ENCODE results near the gene LYPD6B. TPM values are rescaled to one million over a fixed set of nuclear protein-coding genes. Genes with fewer than 3 reads are reported as not detected.

Gene LYPD6B
- total and polyA plus RNA-seq, 2 experiments from 2014 or later, result 1.7 to 3.6 TPM

DNA sequence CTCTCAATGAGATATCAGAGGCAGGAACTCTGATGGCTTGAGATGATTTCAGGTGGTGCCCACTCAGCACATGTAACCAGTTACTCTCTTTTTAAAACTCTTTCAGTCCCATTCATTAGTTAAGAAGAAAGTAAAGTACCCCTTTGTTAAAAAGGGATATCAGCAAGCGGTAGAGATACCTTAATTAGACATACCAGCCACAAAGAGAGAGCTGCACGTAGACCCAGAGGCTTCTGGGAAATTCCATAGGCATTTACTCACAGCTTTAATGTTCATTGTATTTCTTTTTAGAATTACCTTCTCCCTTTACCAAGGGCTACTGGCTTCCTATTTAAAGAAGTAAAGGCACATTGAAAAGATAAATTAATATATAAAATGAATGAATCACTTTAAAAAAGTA, 63.3 kb downstream of the LYPD6B start (continued):
- TF ChIP-seq, protein P1, sequence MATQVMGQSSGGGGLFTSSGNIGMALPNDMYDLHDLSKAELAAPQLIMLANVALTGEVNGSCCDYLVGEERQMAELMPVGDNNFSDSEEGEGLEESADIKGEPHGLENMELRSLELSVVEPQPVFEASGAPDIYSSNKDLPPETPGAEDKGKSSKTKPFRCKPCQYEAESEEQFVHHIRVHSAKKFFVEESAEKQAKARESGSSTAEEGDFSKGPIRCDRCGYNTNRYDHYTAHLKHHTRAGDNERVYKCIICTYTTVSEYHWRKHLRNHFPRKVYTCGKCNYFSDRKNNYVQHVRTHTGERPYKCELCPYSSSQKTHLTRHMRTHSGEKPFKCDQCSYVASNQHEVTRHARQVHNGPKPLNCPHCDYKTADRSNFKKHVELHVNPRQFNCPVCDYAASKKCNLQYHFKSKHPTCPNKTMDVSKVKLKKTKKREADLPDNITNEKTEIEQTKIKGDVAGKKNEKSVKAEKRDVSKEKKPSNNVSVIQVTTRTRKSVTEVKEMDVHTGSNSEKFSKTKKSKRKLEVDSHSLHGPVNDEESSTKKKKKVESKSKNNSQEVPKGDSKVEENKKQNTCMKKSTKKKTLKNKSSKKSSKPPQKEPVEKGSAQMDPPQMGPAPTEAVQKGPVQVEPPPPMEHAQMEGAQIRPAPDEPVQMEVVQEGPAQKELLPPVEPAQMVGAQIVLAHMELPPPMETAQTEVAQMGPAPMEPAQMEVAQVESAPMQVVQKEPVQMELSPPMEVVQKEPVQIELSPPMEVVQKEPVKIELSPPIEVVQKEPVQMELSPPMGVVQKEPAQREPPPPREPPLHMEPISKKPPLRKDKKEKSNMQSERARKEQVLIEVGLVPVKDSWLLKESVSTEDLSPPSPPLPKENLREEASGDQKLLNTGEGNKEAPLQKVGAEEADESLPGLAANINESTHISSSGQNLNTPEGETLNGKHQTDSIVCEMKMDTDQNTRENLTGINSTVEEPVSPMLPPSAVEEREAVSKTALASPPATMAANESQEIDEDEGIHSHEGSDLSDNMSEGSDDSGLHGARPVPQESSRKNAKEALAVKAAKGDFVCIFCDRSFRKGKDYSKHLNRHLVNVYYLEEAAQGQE (IDR thresholded peaks at IDR 0.05; ENCODE audit: unreplicated experiment), result no peak

DNA sequence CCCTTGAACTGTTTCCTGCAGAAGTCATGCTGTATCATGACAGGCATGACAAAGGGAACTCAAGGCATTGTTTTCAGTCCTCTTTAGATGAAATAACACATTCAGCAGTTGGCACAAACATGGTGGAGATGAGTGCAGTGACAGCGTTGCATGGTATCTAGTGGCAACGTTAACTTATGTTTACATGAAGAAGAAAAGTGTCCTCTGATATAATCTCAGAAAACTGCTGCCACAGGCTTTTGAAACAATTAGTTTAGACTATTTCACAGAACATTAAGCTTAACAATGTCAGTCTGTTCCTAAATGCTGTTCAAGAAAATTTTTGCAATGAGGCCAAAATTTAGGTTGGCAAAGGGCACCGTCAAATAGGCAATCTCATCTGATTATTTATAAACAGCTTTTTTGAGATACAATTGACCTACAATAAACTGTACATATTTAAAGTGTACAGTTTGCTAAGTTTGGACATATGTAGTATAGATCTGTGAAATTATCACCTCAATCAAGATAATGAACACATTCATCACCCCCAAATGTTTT, 64.7 kb downstream of the LYPD6B start:
- Histone ChIP-seq H3F3A (replicated peaks; ENCODE audit: low read depth) (no peaks in the 10 kb centered on the region), H3K36me3 (ENCODE audit: insufficient read depth) (no peaks in the 10 kb centered on the region), H3K79me2 (replicated peaks; ENCODE audit: insufficient read depth) (no peaks in the 10 kb centered on the region), H3K4me2 (no peak overlapping the region), H3K9me2 (ENCODE audit: insufficient read depth) (no peaks in the 10 kb centered on the region), H4K20me1 (replicated peaks; ENCODE audit: insufficient read depth) (no peaks in the 10 kb centered on the region), H3K4me3 (no peak overlapping the region), H3K27ac (ENCODE audit: low read depth) (no peak overlapping the region), H3K4me1 (ENCODE audit: insufficient read depth) (no peaks in the 10 kb centered on the region), H3K27me3 (ENCODE audit: insufficient read depth) (no peaks in the 10 kb centered on the region), H2AFZ (no peak overlapping the region)
- Mint-ChIP-seq H3K36me3 (ENCODE audit: low read depth) (no peaks in the 10 kb centered on the region), H3K27ac (no peak overlapping the region), H3K9me3 (peaks cover 2% of the 10 kb centered on the region; the same call in 1 of the 3 replicates), H3K4me3 (no peak overlapping the region), H3K27me3 (ENCODE audit: insufficient read depth, low read depth, poor library complexity) (no peaks in the 10 kb centered on the region), H3K4me1 (no peaks in the 10 kb centered on the region)
- DNase-seq (ENCODE audit: low spot score) (no peak), ATAC-seq (no peak)
- TF ChIP-seq ZNF114 (CRISPR knock-in tag; IDR thresholded peaks at IDR 0.05) (no peak), ZNF331 (CRISPR knock-in tag; IDR thresholded peaks at IDR 0.05; ENCODE audit: low read depth) (no peak), NANOG (IDR thresholded peaks at IDR 0.05; ENCODE audit: borderline replicate concordance) (no peak)
- TF ChIP-seq, protein P2, sequence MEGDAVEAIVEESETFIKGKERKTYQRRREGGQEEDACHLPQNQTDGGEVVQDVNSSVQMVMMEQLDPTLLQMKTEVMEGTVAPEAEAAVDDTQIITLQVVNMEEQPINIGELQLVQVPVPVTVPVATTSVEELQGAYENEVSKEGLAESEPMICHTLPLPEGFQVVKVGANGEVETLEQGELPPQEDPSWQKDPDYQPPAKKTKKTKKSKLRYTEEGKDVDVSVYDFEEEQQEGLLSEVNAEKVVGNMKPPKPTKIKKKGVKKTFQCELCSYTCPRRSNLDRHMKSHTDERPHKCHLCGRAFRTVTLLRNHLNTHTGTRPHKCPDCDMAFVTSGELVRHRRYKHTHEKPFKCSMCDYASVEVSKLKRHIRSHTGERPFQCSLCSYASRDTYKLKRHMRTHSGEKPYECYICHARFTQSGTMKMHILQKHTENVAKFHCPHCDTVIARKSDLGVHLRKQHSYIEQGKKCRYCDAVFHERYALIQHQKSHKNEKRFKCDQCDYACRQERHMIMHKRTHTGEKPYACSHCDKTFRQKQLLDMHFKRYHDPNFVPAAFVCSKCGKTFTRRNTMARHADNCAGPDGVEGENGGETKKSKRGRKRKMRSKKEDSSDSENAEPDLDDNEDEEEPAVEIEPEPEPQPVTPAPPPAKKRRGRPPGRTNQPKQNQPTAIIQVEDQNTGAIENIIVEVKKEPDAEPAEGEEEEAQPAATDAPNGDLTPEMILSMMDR (conservative IDR thresholded peaks at IDR 0.05; ENCODE audit: low read depth in 2 of 2), result no peak
- TF ChIP-seq, protein P3, sequence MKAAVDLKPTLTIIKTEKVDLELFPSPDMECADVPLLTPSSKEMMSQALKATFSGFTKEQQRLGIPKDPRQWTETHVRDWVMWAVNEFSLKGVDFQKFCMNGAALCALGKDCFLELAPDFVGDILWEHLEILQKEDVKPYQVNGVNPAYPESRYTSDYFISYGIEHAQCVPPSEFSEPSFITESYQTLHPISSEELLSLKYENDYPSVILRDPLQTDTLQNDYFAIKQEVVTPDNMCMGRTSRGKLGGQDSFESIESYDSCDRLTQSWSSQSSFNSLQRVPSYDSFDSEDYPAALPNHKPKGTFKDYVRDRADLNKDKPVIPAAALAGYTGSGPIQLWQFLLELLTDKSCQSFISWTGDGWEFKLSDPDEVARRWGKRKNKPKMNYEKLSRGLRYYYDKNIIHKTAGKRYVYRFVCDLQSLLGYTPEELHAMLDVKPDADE (IDR thresholded peaks at IDR 0.05), result no peak

DNA sequence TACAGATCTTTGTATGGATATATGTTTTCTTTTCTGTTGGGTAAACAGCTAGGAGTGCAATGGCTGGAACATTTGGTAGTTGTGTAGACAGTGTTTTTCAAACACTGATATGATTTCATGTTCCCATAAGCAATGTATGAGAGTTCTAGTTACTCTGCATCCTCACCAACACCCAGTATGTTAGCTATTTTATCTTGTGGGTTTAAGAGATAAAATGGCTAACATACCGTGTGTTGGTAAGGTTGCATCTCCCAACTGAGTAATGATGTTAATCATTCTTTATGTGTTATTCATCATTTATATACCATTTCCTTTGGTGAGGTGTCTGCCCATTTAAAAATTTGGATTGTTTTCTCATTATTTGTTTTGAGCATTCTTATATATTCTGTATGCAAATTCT, 65.7 kb downstream of the LYPD6B start:
- Histone ChIP-seq H3F3A (replicated peaks; ENCODE audit: low read depth) (no peaks in the 10 kb centered on the region), H3K4me1 (ENCODE audit: insufficient read depth) (no peaks in the 10 kb centered on the region), H3K4me2 (no peak overlapping the region), H3K36me3 (ENCODE audit: insufficient read depth) (no peaks in the 10 kb centered on the region), H3K9me2 (ENCODE audit: insufficient read depth) (no peaks in the 10 kb centered on the region), H3K27ac (ENCODE audit: low read depth) (no peak overlapping the region), H4K20me1 (replicated peaks; ENCODE audit: insufficient read depth) (no peaks in the 10 kb centered on the region), H3K4me3 (no peak overlapping the region), H3K79me2 (replicated peaks; ENCODE audit: insufficient read depth) (no peaks in the 10 kb centered on the region), H2AFZ (no peak overlapping the region), H3K27me3 (ENCODE audit: insufficient read depth) (no peaks in the 10 kb centered on the region)
- no peak for DNase-seq (ENCODE audit: low spot score)
- Mint-ChIP-seq H3K4me3 (no peak overlapping the region), H3K27me3 (ENCODE audit: insufficient read depth, low read depth, poor library complexity) (no peaks in the 10 kb centered on the region), H3K9me3 (peaks cover 6% of the 10 kb centered on the region; the same call in 1 of the 3 replicates), H3K27ac (no peak overlapping the region), H3K4me1 (no peaks in the 10 kb centered on the region), H3K36me3 (ENCODE audit: low read depth) (no peaks in the 10 kb centered on the region)
- no peak for ATAC-seq
- TF ChIP-seq JUNB (IDR thresholded peaks at IDR 0.05; ENCODE audit: unreplicated experiment) (no peak), ZNF331 (CRISPR knock-in tag; IDR thresholded peaks at IDR 0.05; ENCODE audit: low read depth) (no peak), STAT1 (IDR thresholded peaks at IDR 0.05; ENCODE audit: unreplicated experiment) (no peak), POLR2AphosphoS5 (IDR thresholded peaks at IDR 0.05; ENCODE audit: low read depth) (no peak), ZNF114 (CRISPR knock-in tag; IDR thresholded peaks at IDR 0.05) (no peak)
- TF ChIP-seq, protein P3 (IDR thresholded peaks at IDR 0.05), result no peak
- TF ChIP-seq, protein P1 (IDR thresholded peaks at IDR 0.05; ENCODE audit: unreplicated experiment), result no peak
